CD4-positive, CD25-positive, alpha-beta regulatory T cell (primary cell): ENCODE results near the gene BTNL9. TPM values are rescaled to one million over a fixed set of nuclear protein-coding genes. Genes with fewer than 3 reads are reported as not detected.
"Not testable (repeated sequence)": the region's sequence is repeated elsewhere in the genome, so short reads cannot be mapped to it uniquely, and the experiment has no call there.

Experiments used
- ATAC-seq, 2 donors: fragments of 150-1000 bp; cut with Tn5 transposase; one replicate each; pipeline ENCODE4 v1.10.0; 2021; ENCODE audit warnings: low read depth in 2 of 2, moderate number of reproducible peaks in 2 of 2, moderate library complexity in 1 of 2
- DNase-seq, 3 donors: peaks; one replicate each; pipeline versions ENCODE4 v3.0.0 to v3.0.0-alpha.2; 2012 to 2022; ENCODE audit warnings: mixed read lengths in 1 of 3
- H3K27ac ChIP-seq: one replicate; pipeline ENCODE4 v1.7.0; 2013; ENCODE audit warnings: mild to moderate bottlenecking, low read length; ENCODE audit not compliant: insufficient read depth, poor library complexity, severe bottlenecking
- H3K27me3 ChIP-seq: one replicate; pipeline ENCODE4 v1.7.0; 2013; ENCODE audit warnings: low read length; ENCODE audit not compliant: control insufficient read depth, insufficient read depth
- H3K36me3 ChIP-seq: one replicate; pipeline ENCODE4 v1.7.0; 2013; ENCODE audit warnings: mild to moderate bottlenecking, low read length, moderate library complexity; ENCODE audit not compliant: control insufficient read depth, insufficient read depth
- H3K4me1 ChIP-seq: 2 replicates; pipeline ENCODE4 v1.7.0; 2013; ENCODE audit warnings: mild to moderate bottlenecking, low read length; ENCODE audit not compliant: insufficient read depth, control insufficient read depth, poor library complexity, severe bottlenecking
- H3K4me3 ChIP-seq: one replicate; pipeline ENCODE4 v1.7.0; 2013; ENCODE audit warnings: low read depth, mild to moderate bottlenecking, low read length, moderate library complexity
- H3K9me3 ChIP-seq, 2 experiments: 1 replicate in 1 of 2; 2 replicates in 1 of 2; pipeline ENCODE4 v1.7.0; 2013; ENCODE audit warnings: low read length in 2 of 2, mild to moderate bottlenecking in 1 of 2, moderate library complexity in 1 of 2; ENCODE audit not compliant: control insufficient read depth in 2 of 2
- H3K27ac Mint-ChIP-seq, 3 donors: one replicate each; pipeline ENCODE4 v1.8.0; 2020 to 2022; ENCODE audit warnings: mild to moderate bottlenecking in 3 of 3, mixed read lengths in 3 of 3, moderate library complexity in 2 of 3
- H3K27me3 Mint-ChIP-seq: one replicate; pipeline ENCODE4 v1.8.0; 2022; ENCODE audit warnings: mild to moderate bottlenecking, mixed read lengths
- H3K36me3 Mint-ChIP-seq: one replicate; pipeline ENCODE4 v1.8.0; 2020; ENCODE audit warnings: mixed read lengths
- H3K4me1 Mint-ChIP-seq, 4 donors: one replicate each; pipeline ENCODE4 v1.8.0; 2020 to 2022; ENCODE audit warnings: mixed read lengths in 4 of 4, mild to moderate bottlenecking in 1 of 4
- H3K4me3 Mint-ChIP-seq, 4 donors: one replicate each; pipeline ENCODE4 v1.8.0; 2020 to 2022; ENCODE audit warnings: mild to moderate bottlenecking in 4 of 4, mixed read lengths in 4 of 4, moderate library complexity in 3 of 4
- H3K9me3 Mint-ChIP-seq, 7 donors: one replicate each; pipeline ENCODE4 v1.8.0; 2020 to 2022; ENCODE audit warnings: mixed read lengths in 7 of 7, mild to moderate bottlenecking in 3 of 7, moderate library complexity in 2 of 7
- polyA plus RNA-seq, 4 donors: library from polyadenylated mRNA; unstranded; fragments of 300-500 nt; fragmentation: Illumina TruSeq; gene quantifications; one replicate each; pipeline ENCODE4 v1.2.3, GENCODE V29; 2021
- total RNA-seq: library from RNA; stranded (reverse); gene quantifications from one replicate; pipeline ENCODE4 v1.2.3, GENCODE V29; 2022

BTNL9 gene
- total and polyA plus RNA-seq, 5 donors from 2014 or later: not detected

DNA sequence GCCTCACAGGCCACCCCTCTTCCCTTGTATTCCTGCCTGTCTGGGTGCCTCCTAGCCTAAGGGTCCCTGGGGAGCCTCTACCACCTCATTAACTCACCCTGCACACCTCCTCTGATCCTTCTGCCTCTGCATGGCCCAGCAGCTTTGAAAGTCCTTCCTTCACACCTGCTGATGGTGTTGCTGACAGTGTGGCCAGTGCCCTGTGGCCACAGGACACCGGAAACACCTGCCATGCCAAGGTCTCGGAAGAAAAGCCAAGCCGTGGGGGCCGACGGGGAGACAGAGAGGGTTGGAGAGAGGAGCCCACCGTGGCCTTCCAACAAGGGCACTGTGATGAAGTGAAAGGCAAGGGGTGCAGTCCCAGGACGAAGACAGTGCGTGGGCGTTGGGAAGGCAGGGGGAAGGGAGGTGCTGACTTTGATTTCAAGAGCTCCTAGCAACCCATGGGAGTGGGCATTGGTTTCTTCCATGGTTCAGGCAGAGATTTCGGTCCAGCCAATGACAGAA is 4.1 kb downstream of the BTNL9 start:
- no peaks in the 10 kb centered on the region for H3K36me3 ChIP-seq
- ATAC-seq (no peak), DNase-seq (no peak)
- Mint-ChIP-seq H3K36me3 (no peaks in the 10 kb centered on the region), H3K9me3 (peaks cover 0 to 5% (median 0%) of the 10 kb centered on the region in 7 donors), H3K4me3 (no peak overlapping the region), H3K27me3 (peaks cover 30% of the 10 kb centered on the region), H3K27ac (no peak overlapping the region), H3K4me1 (no peaks in the 10 kb centered on the region)
- H3K27ac ChIP-seq: no peak overlapping the region
- H3K4me1 ChIP-seq: no peaks in the 10 kb centered on the region
- peaks cover 12% of the 10 kb centered on the region for H3K27me3 ChIP-seq
- H3K4me3 ChIP-seq: no peak overlapping the region
- H3K9me3 ChIP-seq: no peaks in the 10 kb centered on the region

- Histone ChIP-seq H3K9me3 (no peaks in the 10 kb centered on the region), H3K4me1 (no peaks in the 10 kb centered on the region), H3K27me3 (peaks cover 18% of the 10 kb centered on the region), H3K4me3 (no peak overlapping the region), H3K36me3 (no peaks in the 10 kb centered on the region), H3K27ac (no peak overlapping the region)
- ATAC-seq: no peak
- H3K27ac Mint-ChIP-seq: no peak overlapping the region
- H3K9me3 Mint-ChIP-seq: peaks cover 0 to 2% (median 0%) of the 10 kb centered on the region in 7 donors
- H3K36me3 Mint-ChIP-seq: no peaks in the 10 kb centered on the region
- peaks cover 34% of the 10 kb centered on the region for H3K27me3 Mint-ChIP-seq
- no peak overlapping the region for H3K4me3 Mint-ChIP-seq
- H3K4me1 Mint-ChIP-seq: no peaks in the 10 kb centered on the region
- no peak for DNase-seq
Measured at GRCh38 chr5:181044662-181045305, 4.7 kb downstream of the BTNL9 start.

- H3K36me3 Mint-ChIP-seq: no peaks in the 10 kb centered on the region
- H3K9me3 Mint-ChIP-seq: peaks cover 0 to 2% (median 0%) of the 10 kb centered on the region in 7 donors
- H3K4me3 Mint-ChIP-seq: no peak overlapping the region
- ATAC-seq (no peak), DNase-seq (no peak)
- H3K4me1 ChIP-seq: no peaks in the 10 kb centered on the region
- H3K27ac Mint-ChIP-seq: no peak overlapping the region
- H3K27ac ChIP-seq: no peak overlapping the region
- H3K4me1 Mint-ChIP-seq: no peaks in the 10 kb centered on the region
- no peak overlapping the region for H3K4me3 ChIP-seq
- no peaks in the 10 kb centered on the region for H3K36me3 ChIP-seq
- H3K27me3 ChIP-seq: peaks cover 20% of the 10 kb centered on the region
- H3K27me3 Mint-ChIP-seq: peaks cover 32% of the 10 kb centered on the region
- no peaks in the 10 kb centered on the region for H3K9me3 ChIP-seq
Measured at GRCh38 chr5:181045316-181045715, 5.2 kb downstream of the BTNL9 start.

DNA sequence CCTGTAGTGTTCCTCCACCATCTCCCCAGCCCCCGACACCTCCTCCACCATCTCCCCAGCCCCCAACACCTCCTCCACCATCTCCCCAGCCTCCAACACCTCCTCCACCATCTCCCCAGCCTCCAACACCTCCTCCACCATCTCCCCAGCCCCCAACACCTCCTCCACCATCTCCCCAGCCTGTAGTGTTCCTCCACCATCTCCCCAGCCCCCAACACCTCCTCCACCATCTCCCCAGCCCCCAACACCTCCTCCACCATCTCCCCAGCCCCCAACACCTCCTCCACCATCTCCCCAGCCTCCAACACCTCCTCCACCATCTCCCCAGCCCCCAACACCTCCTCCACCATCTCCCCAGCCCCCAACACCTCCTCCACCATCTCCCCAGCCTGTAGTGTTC is 5.8 kb downstream of the BTNL9 start:
- H3K27ac ChIP-seq, ATAC-seq, H3K9me3 ChIP-seq, H3K4me3 Mint-ChIP-seq, H3K36me3 Mint-ChIP-seq, H3K4me1 ChIP-seq, H3K9me3 Mint-ChIP-seq, H3K4me3 ChIP-seq, H3K27ac Mint-ChIP-seq, DNase-seq, H3K36me3 ChIP-seq, H3K4me1 Mint-ChIP-seq: not testable (repeated sequence)
- H3K27me3 Mint-ChIP-seq: peaks cover 37% of the 10 kb centered on the region
- H3K27me3 ChIP-seq: peaks cover 22% of the 10 kb centered on the region

- H3K4me3 ChIP-seq: no peak overlapping the region
- Mint-ChIP-seq H3K36me3 (no peaks in the 10 kb centered on the region), H3K4me1 (peaks cover 0 to 5% (median 4%) of the 10 kb centered on the region in 4 donors), H3K9me3 (peaks cover 0 to 2% (median 0%) of the 10 kb centered on the region in 7 donors), H3K27me3 (peaks cover 43% of the 10 kb centered on the region), H3K27ac (no peak overlapping the region), H3K4me3 (no peak overlapping the region)
- no peak for ATAC-seq
- H3K36me3 ChIP-seq: no peaks in the 10 kb centered on the region
- peaks cover 35% of the 10 kb centered on the region for H3K27me3 ChIP-seq
- peaks cover 1% of the 10 kb centered on the region for H3K4me1 ChIP-seq
- H3K9me3 ChIP-seq: no peaks in the 10 kb centered on the region
- H3K27ac ChIP-seq: no peak overlapping the region
- DNase-seq: no peak
Measured at GRCh38 chr5:181047288-181047687, 7.2 kb downstream of the BTNL9 start.

DNA sequence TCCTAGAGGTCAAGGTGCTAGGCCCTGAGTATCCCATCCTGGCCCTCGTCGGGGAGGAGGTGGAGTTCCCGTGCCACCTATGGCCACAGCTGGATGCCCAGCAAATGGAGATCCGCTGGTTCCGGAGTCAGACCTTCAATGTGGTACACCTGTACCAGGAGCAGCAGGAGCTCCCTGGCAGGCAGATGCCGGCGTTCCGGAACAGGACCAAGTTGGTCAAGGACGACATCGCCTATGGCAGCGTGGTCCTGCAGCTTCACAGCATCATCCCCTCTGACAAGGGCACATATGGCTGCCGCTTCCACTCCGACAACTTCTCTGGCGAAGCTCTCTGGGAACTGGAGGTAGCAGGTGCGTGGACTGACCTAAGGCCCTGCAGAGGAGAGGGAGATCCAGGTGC is 7.9 kb downstream of the BTNL9 start:
- Histone ChIP-seq H3K27ac (no peak overlapping the region), H3K4me3 (no peak overlapping the region), H3K36me3 (no peaks in the 10 kb centered on the region), H3K27me3 (peaks cover 36% of the 10 kb centered on the region), H3K4me1 (peaks cover 5% of the 10 kb centered on the region), H3K9me3 (no peaks in the 10 kb centered on the region)
- Mint-ChIP-seq H3K27ac (no peak overlapping the region), H3K4me3 (peak overlapping the region in 1 of 4 donors; percentile 72), H3K27me3 (peaks cover 45% of the 10 kb centered on the region), H3K9me3 (peaks cover 0 to 2% (median 0%) of the 10 kb centered on the region in 7 donors), H3K4me1 (peaks cover 0 to 8% (median 6%) of the 10 kb centered on the region in 4 donors), H3K36me3 (no peaks in the 10 kb centered on the region)
- DNase-seq: no peak
- ATAC-seq: no peak

GRCh38 chr5:181050016-181050415 is 9.9 kb downstream of the BTNL9 start:
- Histone ChIP-seq H3K4me3 (no peak overlapping the region), H3K27me3 (peaks cover 50% of the 10 kb centered on the region), H3K9me3 (no peaks in the 10 kb centered on the region), H3K4me1 (peaks cover 12% of the 10 kb centered on the region), H3K27ac (no peak overlapping the region), H3K36me3 (no peaks in the 10 kb centered on the region)
- H3K27me3 Mint-ChIP-seq: peaks cover 51% of the 10 kb centered on the region
- DNase-seq (no peak), ATAC-seq (no peak)
- H3K4me1 Mint-ChIP-seq: peaks cover 0 to 21% (median 10%) of the 10 kb centered on the region in 4 donors
- H3K9me3 Mint-ChIP-seq: peaks cover 0 to 6% (median 0%) of the 10 kb centered on the region in 7 donors
- no peak overlapping the region for H3K4me3 Mint-ChIP-seq
- no peak overlapping the region for H3K27ac Mint-ChIP-seq
- H3K36me3 Mint-ChIP-seq: no peaks in the 10 kb centered on the region
